OCI-LY3 (cell line): ENCODE results near the gene AP3S2.

ENCODE experiments used
- CTCF ChIP-seq: fragments of 200-600, 300-600 bp; sonication (generic); IDR thresholded peaks from 2 replicates; pipeline ENCODE4 v1.5.1; 2014; ENCODE audit warnings: antibody characterized with exemption, low read length, low read depth
- EZH2phosphoT487 ChIP-seq: fragments of 200-600 bp; shearing (Covaris generic); IDR thresholded peaks from 2 replicates; pipeline ENCODE4 v1.6.1; 2018; ENCODE audit warnings: antibody characterized with exemption, mixed run types, low read depth

DNA sequence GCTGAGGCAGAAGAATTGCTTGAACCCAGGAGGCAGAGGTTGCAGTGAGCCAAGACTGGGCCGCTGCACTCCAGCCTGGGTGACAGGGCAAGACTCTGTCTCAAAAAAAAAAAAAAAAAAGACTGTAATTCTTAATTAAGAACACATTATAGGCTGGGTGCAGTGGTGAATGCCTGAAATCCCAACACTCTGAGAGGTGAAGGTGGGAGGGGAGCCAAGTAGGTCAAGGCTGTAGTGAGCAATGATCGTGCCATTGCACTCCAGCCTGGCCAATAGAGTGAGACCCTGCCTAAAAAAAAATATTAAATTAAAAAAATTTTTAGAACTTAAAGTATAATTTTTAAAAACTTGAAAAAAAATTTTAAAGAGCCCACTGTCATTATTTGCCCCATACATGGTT lies 32.4 kb upstream of the AP3S2 start:
- TF ChIP-seq EZH2phosphoT487 (no peak), CTCF (no peak)
